Measurements from ENCODE around the gene SH2D7.

SH2D7 gene

DNA sequence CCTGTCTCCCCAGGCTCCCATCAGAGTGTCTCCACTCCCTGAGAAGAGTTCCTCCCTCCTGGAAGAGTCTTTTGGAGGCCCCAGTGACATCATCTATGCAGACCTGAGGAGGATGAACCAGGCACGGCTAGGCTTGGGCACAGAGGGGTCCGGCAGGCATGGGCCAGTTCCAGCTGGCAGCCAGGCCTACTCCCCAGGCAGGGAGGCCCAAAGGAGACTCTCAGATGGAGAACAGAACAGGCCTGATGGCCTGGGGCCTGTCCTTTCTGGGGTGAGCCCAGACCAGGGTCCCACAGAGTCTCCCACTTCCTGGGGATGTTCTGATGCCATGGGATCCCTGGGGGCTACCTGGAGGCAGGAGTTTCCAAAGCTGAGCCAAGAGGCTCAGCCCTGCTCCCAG lies 8.5 kb downstream of the SH2D7 start:
- H3K36me3 ChIP-seq (ENCODE audit: insufficient read depth, low read depth, low read length) = no peaks in the 10 kb centered on the region
- H3K4me1 ChIP-seq (ENCODE audit: insufficient read depth, low read length) = no peaks in the 10 kb centered on the region
- no peak overlapping the region for H3K9ac ChIP-seq (ENCODE audit: low read depth, low read length)
- H3K27ac ChIP-seq (ENCODE audit: low read length) = no peak overlapping the region
- no peaks in the 10 kb centered on the region for H3K27me3 ChIP-seq (ENCODE audit: insufficient read depth, low read length)
- H3K9me3 ChIP-seq (ENCODE audit: insufficient read depth, low read depth, low read length) = no peaks in the 10 kb centered on the region
- H3K4me3 ChIP-seq (ENCODE audit: low read length) = no peak overlapping the region

DNA sequence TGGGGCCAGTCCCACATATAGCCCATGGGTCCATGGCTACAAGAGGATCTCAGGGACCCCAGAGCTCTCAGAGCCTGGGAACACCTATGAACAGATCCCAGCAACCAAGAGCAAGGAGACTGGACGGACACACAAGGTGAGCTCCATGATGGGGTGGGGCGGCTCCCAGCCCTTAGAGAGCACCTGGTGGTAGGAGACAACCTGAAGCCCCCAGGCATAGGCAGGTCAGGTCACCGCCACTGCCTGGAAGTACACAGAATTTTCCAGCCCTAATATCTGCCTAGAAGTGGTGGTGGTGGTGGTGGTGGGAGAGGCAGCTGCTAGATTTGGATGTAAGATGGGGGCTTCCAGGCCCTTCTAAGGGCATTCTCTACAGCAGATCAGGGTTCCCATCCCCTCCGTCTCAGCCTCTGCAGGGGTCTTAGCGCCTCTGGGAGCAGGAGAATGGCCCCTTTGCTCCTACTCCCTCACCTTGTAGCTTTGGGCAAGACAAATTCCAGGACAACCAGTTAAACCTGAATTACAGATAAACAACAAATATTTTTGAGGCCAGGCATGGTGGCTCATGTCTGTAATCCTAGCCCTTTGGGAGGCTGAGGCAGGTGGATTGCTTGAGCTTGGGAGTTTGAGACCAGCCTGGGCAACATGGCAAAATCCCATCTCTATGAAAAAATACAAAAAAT lies 9.2 kb downstream of the SH2D7 start:
- H3K4me3 ChIP-seq (ENCODE audit: low read length) = no peak overlapping the region

DNA sequence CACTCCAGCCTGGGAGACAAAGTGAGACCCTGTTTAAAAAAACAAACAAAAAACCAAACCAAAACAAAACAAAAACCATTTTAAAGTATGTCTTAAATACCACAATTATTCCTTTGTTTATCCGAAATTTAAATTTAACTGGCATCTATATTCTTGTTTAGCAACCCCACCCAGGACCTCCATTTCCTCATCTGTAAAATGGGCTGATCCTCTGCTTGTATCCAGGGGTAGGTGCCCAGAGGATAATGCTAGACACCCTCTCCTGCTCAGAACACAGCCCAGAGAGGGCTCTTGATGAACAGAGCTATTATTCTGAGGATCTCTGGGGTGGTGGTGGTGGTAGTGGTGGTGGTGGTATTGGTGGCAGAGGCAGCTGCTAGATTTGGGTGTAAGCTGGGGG lies 9.8 kb downstream of the SH2D7 start:
- H3K36me3 ChIP-seq (ENCODE audit: insufficient read depth, low read depth, low read length) = no peaks in the 10 kb centered on the region
- H3K9ac ChIP-seq (ENCODE audit: low read depth, low read length) = no peak overlapping the region
- H3K4me3 ChIP-seq (ENCODE audit: low read length) = no peak overlapping the region
- no peaks in the 10 kb centered on the region for H3K27me3 ChIP-seq (ENCODE audit: insufficient read depth, low read length)
- no peaks in the 10 kb centered on the region for H3K9me3 ChIP-seq (ENCODE audit: insufficient read depth, low read depth, low read length)
- H3K27ac ChIP-seq (ENCODE audit: low read length) = no peak overlapping the region
- no peaks in the 10 kb centered on the region for H3K4me1 ChIP-seq (ENCODE audit: insufficient read depth, low read length)

More for the DNA sequence above, 9.2 kb downstream of the SH2D7 start:
- Histone ChIP-seq H3K9me3 (ENCODE audit: insufficient read depth, low read depth, low read length) (no peaks in the 10 kb centered on the region), H3K27me3 (ENCODE audit: insufficient read depth, low read length) (no peaks in the 10 kb centered on the region), H3K36me3 (ENCODE audit: insufficient read depth, low read depth, low read length) (no peaks in the 10 kb centered on the region), H3K9ac (ENCODE audit: low read depth, low read length) (no peak overlapping the region), H3K4me1 (ENCODE audit: insufficient read depth, low read length) (no peaks in the 10 kb centered on the region), H3K27ac (ENCODE audit: low read length) (no peak overlapping the region)

GRCh38 chr15:78102741-78103140 lies 10.4 kb downstream of the SH2D7 start:
- Histone ChIP-seq H3K27me3 (ENCODE audit: insufficient read depth, low read length) (no peaks in the 10 kb centered on the region), H3K27ac (ENCODE audit: low read length) (no peak overlapping the region), H3K4me3 (ENCODE audit: low read length) (no peak overlapping the region), H3K9ac (ENCODE audit: low read depth, low read length) (no peak overlapping the region), H3K4me1 (ENCODE audit: insufficient read depth, low read length) (no peaks in the 10 kb centered on the region), H3K9me3 (ENCODE audit: insufficient read depth, low read depth, low read length) (no peaks in the 10 kb centered on the region), H3K36me3 (ENCODE audit: insufficient read depth, low read depth, low read length) (no peaks in the 10 kb centered on the region)

GRCh38 chr15:78103406-78104118 lies 11.2 kb downstream of the SH2D7 start:
- no peaks in the 10 kb centered on the region for H3K4me1 ChIP-seq (ENCODE audit: insufficient read depth, low read length)
- H3K9ac ChIP-seq (ENCODE audit: low read depth, low read length) = no peak overlapping the region
- H3K36me3 ChIP-seq (ENCODE audit: insufficient read depth, low read depth, low read length) = no peaks in the 10 kb centered on the region
- no peak overlapping the region for H3K27ac ChIP-seq (ENCODE audit: low read length)
- no peaks in the 10 kb centered on the region for H3K9me3 ChIP-seq (ENCODE audit: insufficient read depth, low read depth, low read length)
- no peaks in the 10 kb centered on the region for H3K27me3 ChIP-seq (ENCODE audit: insufficient read depth, low read length)
- H3K4me3 ChIP-seq (ENCODE audit: low read length) = no peak overlapping the region

DNA sequence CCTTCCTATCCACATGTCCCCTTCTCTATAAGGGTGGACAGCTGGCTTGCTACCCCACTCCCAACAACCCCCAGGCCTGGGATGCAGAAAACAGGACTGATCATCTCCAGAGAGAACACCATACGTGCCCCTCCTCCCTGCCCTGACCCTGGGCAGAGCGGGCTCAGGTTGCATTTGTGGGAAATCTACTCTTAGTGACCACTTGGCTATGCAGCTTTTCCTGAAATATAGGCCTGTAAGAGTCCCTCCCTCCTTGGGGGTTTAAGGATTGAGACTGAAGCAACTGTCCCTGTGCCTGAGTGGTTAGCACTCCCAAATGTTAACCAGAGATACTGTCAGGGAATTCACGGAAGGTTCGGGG lies 11.7 kb downstream of the SH2D7 start:
- Histone ChIP-seq H3K27me3 (ENCODE audit: insufficient read depth, low read length) (no peaks in the 10 kb centered on the region), H3K9ac (ENCODE audit: low read depth, low read length) (no peak overlapping the region), H3K36me3 (ENCODE audit: insufficient read depth, low read depth, low read length) (no peaks in the 10 kb centered on the region), H3K4me3 (ENCODE audit: low read length) (no peak overlapping the region), H3K4me1 (ENCODE audit: insufficient read depth, low read length) (no peaks in the 10 kb centered on the region), H3K27ac (ENCODE audit: low read length) (no peak overlapping the region), H3K9me3 (ENCODE audit: insufficient read depth, low read depth, low read length) (no peaks in the 10 kb centered on the region)

- Histone ChIP-seq H3K9ac (ENCODE audit: low read depth, low read length) (no peak overlapping the region), H3K36me3 (ENCODE audit: insufficient read depth, low read depth, low read length) (no peaks in the 10 kb centered on the region), H3K27ac (ENCODE audit: low read length) (no peak overlapping the region), H3K27me3 (ENCODE audit: insufficient read depth, low read length) (no peaks in the 10 kb centered on the region), H3K4me1 (ENCODE audit: insufficient read depth, low read length) (no peaks in the 10 kb centered on the region), H3K4me3 (ENCODE audit: low read length) (no peak overlapping the region), H3K9me3 (ENCODE audit: insufficient read depth, low read depth, low read length) (no peaks in the 10 kb centered on the region)
Measured at GRCh38 chr15:78104566-78105475, 12.5 kb downstream of the SH2D7 start.

DNA sequence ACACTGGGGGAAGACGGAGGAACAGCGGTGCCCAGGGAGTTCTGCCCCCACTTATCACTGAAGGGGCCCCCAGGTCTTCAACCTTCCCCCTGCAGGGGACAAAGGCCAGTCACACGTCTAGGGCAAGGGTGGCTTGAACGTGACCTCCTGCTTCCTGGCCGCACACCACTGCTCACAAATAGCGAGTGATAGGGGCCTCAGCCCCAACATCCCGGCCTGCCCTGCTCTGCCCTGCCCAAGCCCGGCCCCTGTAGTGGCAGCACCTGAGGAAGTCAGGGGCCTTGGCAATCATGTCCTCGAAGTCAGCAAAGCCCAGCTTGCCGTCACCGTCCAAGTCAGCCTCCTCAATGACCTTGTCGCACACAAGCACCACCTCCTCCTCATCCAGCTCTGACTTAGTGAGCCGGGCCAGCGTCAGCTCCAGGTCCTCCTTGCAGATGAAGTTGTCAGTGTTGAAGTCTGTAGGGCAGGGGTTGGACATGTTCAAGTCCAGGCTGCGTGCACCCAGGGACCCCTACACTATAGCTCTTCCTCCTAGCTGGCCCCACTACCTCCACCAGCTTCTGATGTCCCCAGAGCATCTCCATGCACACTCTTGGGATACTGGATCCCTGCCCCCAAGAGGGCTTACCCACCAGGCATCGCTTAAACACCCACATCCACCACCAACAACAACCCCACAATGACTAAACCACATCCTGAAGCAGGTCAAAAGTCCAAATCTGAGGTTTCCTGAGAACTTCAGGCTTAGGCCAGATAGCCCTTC lies 13.3 kb downstream of the SH2D7 start:
- no peaks in the 10 kb centered on the region for H3K9me3 ChIP-seq (ENCODE audit: insufficient read depth, low read depth, low read length)
- no peak overlapping the region for H3K9ac ChIP-seq (ENCODE audit: low read depth, low read length)
- H3K27me3 ChIP-seq (ENCODE audit: insufficient read depth, low read length) = no peaks in the 10 kb centered on the region
- no peaks in the 10 kb centered on the region for H3K36me3 ChIP-seq (ENCODE audit: insufficient read depth, low read depth, low read length)
- no peaks in the 10 kb centered on the region for H3K4me1 ChIP-seq (ENCODE audit: insufficient read depth, low read length)
- no peak overlapping the region for H3K27ac ChIP-seq (ENCODE audit: low read length)
- no peak overlapping the region for H3K4me3 ChIP-seq (ENCODE audit: low read length)

DNA sequence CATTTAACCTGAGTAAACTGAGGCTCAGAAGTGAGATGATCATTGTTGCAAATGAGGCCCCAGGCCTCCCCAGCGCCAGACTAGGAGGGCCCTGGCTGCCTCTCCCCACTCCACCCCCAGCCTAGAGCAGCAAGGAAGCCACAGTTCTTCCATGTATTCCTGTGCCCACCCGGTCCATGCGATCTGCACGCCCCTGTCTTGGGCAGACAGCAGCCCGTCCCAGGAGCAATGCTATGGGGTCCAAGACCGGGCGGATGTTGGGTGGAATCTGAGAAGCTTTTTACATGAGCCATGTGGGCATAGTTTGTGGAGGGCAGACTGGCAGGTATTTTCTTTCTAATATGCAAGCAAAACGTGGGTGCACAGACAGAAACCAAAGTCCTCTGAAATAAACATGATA lies 15.1 kb downstream of the SH2D7 start:
- Histone ChIP-seq H3K9me3 (ENCODE audit: insufficient read depth, low read depth, low read length) (no peaks in the 10 kb centered on the region), H3K4me3 (ENCODE audit: low read length) (no peak overlapping the region), H3K27me3 (ENCODE audit: insufficient read depth, low read length) (no peaks in the 10 kb centered on the region), H3K36me3 (ENCODE audit: insufficient read depth, low read depth, low read length) (no peaks in the 10 kb centered on the region), H3K27ac (ENCODE audit: low read length) (no peak overlapping the region), H3K4me1 (ENCODE audit: insufficient read depth, low read length) (no peaks in the 10 kb centered on the region), H3K9ac (ENCODE audit: low read depth, low read length) (no peak overlapping the region)

GRCh38 chr15:78108300-78109084 lies 16.1 kb downstream of the SH2D7 start:
- Histone ChIP-seq H3K9ac (ENCODE audit: low read depth, low read length) (no peak overlapping the region), H3K4me3 (ENCODE audit: low read length) (no peak overlapping the region), H3K27ac (ENCODE audit: low read length) (no peak overlapping the region), H3K27me3 (ENCODE audit: insufficient read depth, low read length) (no peaks in the 10 kb centered on the region), H3K9me3 (ENCODE audit: insufficient read depth, low read depth, low read length) (no peaks in the 10 kb centered on the region), H3K36me3 (ENCODE audit: insufficient read depth, low read depth, low read length) (no peaks in the 10 kb centered on the region), H3K4me1 (ENCODE audit: insufficient read depth, low read length) (no peaks in the 10 kb centered on the region)

- Histone ChIP-seq H3K4me3 (ENCODE audit: low read length) (no peak overlapping the region), H3K36me3 (ENCODE audit: insufficient read depth, low read depth, low read length) (no peaks in the 10 kb centered on the region), H3K4me1 (ENCODE audit: insufficient read depth, low read length) (0 out of 2 replicates have a peak, but pooled peaks cover 3% of the 10 kb centered on the region), H3K9ac (ENCODE audit: low read depth, low read length) (no peak overlapping the region), H3K27ac (ENCODE audit: low read length) (no peak overlapping the region), H3K27me3 (ENCODE audit: insufficient read depth, low read length) (no peaks in the 10 kb centered on the region), H3K9me3 (ENCODE audit: insufficient read depth, low read depth, low read length) (no peaks in the 10 kb centered on the region)
Measured at GRCh38 chr15:78109156-78109555, 16.8 kb downstream of the SH2D7 start.

All from iPS-20b (cell line).